ENCODE results near the gene SDK1. TPM values are rescaled to one million over a fixed set of nuclear protein-coding genes. Genes with fewer than 3 reads are reported as not detected.

The SDK1 gene
- total and polyA plus RNA-seq, 2 experiments from 2014 or later = 2.1 to 10.0 TPM

DNA sequence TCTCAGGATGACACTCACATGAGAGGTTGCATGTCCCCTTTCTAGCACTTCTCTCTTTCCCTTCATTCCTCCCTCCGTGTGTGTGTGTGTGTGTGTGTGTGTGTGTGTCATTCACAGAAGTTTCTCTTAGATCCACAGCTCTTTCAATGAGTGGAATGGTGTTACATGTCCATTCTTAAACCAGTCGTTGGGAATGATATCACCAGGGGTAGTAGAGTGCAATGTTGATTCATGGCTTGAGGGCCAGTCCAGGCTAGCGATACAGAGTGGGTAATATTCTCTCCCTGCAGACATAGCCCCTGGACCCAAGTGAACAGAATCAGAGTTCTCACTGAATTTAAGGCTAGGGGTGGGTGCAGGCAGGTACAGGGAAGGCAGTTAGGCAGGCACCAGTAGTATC lies 187.8 kb downstream of the SDK1 start:
- Histone ChIP-seq H3K36me3 (ENCODE audit: insufficient read depth) (no peaks in the 10 kb centered on the region), H4K20me1 (replicated peaks; ENCODE audit: insufficient read depth) (no peaks in the 10 kb centered on the region), H3K79me2 (replicated peaks; ENCODE audit: insufficient read depth) (no peaks in the 10 kb centered on the region), H3K4me3 (no peak overlapping the region), H3F3A (replicated peaks; ENCODE audit: low read depth) (no peaks in the 10 kb centered on the region), H2AFZ (no peak overlapping the region), H3K9me2 (ENCODE audit: insufficient read depth) (no peaks in the 10 kb centered on the region), H3K4me2 (no peak overlapping the region), H3K27ac (ENCODE audit: low read depth) (no peak overlapping the region), H3K4me1 (ENCODE audit: insufficient read depth) (peaks cover 3% of the 10 kb centered on the region; the same call in 1 of the 2 replicates), H3K27me3 (ENCODE audit: insufficient read depth) (no peaks in the 10 kb centered on the region)
- Mint-ChIP-seq H3K27me3 (ENCODE audit: insufficient read depth, low read depth, poor library complexity) (no peaks in the 10 kb centered on the region), H3K27ac (no peak overlapping the region), H3K9me3 (no peaks in the 10 kb centered on the region), H3K4me3 (no peak overlapping the region), H3K4me1 (peaks cover 3% of the 10 kb centered on the region; the same call in 2 of the 3 replicates), H3K36me3 (ENCODE audit: low read depth) (no peaks in the 10 kb centered on the region)
- ATAC-seq (no peak), DNase-seq (ENCODE audit: low spot score) (no peak)
- TF ChIP-seq POLR2AphosphoS5 (IDR thresholded peaks at IDR 0.05; ENCODE audit: low read depth) (no peak), ZNF331 (CRISPR knock-in tag; IDR thresholded peaks at IDR 0.05; ENCODE audit: low read depth) (no peak), CREB1 (CRISPR knock-in tag; IDR thresholded peaks at IDR 0.05; ENCODE audit: low read depth) (no peak), EZH2phosphoT487 (IDR thresholded peaks at IDR 0.05; ENCODE audit: unreplicated experiment) (no peak)
- TF ChIP-seq, protein P1, sequence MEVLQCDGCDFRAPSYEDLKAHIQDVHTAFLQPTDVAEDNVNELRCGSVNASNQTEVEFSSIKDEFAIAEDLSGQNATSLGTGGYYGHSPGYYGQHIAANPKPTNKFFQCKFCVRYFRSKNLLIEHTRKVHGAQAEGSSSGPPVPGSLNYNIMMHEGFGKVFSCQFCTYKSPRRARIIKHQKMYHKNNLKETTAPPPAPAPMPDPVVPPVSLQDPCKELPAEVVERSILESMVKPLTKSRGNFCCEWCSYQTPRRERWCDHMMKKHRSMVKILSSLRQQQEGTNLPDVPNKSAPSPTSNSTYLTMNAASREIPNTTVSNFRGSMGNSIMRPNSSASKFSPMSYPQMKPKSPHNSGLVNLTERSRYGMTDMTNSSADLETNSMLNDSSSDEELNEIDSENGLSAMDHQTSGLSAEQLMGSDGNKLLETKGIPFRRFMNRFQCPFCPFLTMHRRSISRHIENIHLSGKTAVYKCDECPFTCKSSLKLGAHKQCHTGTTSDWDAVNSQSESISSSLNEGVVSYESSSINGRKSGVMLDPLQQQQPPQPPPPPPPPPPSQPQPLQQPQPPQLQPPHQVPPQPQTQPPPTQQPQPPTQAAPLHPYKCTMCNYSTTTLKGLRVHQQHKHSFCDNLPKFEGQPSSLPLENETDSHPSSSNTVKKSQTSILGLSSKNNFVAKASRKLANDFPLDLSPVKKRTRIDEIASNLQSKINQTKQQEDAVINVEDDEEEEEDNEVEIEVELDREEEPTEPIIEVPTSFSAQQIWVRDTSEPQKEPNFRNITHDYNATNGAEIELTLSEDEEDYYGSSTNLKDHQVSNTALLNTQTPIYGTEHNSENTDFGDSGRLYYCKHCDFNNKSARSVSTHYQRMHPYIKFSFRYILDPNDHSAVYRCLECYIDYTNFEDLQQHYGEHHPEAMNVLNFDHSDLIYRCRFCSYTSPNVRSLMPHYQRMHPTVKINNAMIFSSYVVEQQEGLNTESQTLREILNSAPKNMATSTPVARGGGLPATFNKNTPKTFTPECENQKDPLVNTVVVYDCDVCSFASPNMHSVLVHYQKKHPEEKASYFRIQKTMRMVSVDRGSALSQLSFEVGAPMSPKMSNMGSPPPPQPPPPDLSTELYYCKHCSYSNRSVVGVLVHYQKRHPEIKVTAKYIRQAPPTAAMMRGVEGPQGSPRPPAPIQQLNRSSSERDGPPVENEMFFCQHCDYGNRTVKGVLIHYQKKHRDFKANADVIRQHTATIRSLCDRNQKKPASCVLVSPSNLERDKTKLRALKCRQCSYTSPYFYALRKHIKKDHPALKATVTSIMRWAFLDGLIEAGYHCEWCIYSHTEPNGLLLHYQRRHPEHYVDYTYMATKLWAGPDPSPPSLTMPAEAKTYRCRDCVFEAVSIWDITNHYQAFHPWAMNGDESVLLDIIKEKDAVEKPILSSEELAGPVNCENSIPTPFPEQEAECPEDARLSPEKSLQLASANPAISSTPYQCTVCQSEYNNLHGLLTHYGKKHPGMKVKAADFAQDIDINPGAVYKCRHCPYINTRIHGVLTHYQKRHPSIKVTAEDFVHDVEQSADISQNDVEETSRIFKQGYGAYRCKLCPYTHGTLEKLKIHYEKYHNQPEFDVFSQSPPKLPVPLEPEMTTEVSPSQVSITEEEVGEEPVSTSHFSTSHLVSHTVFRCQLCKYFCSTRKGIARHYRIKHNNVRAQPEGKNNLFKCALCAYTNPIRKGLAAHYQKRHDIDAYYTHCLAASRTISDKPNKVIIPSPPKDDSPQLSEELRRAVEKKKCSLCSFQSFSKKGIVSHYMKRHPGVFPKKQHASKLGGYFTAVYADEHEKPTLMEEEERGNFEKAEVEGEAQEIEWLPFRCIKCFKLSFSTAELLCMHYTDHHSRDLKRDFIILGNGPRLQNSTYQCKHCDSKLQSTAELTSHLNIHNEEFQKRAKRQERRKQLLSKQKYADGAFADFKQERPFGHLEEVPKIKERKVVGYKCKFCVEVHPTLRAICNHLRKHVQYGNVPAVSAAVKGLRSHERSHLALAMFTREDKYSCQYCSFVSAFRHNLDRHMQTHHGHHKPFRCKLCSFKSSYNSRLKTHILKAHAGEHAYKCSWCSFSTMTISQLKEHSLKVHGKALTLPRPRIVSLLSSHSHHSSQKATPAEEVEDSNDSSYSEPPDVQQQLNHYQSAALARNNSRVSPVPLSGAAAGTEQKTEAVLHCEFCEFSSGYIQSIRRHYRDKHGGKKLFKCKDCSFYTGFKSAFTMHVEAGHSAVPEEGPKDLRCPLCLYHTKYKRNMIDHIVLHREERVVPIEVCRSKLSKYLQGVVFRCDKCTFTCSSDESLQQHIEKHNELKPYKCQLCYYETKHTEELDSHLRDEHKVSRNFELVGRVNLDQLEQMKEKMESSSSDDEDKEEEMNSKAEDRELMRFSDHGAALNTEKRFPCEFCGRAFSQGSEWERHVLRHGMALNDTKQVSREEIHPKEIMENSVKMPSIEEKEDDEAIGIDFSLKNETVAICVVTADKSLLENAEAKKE (CRISPR knock-in tag; IDR thresholded peaks at IDR 0.05) = no peak
- TF ChIP-seq, protein P2, sequence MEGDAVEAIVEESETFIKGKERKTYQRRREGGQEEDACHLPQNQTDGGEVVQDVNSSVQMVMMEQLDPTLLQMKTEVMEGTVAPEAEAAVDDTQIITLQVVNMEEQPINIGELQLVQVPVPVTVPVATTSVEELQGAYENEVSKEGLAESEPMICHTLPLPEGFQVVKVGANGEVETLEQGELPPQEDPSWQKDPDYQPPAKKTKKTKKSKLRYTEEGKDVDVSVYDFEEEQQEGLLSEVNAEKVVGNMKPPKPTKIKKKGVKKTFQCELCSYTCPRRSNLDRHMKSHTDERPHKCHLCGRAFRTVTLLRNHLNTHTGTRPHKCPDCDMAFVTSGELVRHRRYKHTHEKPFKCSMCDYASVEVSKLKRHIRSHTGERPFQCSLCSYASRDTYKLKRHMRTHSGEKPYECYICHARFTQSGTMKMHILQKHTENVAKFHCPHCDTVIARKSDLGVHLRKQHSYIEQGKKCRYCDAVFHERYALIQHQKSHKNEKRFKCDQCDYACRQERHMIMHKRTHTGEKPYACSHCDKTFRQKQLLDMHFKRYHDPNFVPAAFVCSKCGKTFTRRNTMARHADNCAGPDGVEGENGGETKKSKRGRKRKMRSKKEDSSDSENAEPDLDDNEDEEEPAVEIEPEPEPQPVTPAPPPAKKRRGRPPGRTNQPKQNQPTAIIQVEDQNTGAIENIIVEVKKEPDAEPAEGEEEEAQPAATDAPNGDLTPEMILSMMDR (conservative IDR thresholded peaks at IDR 0.05; ENCODE audit: low read depth in 2 of 2) = no peak

Measured in GM23338 (cell line).